HuH-7 (cell line): ENCODE measurements around the gene KIFC1.

ENCODE experiments used
- DNase-seq: peaks from one replicate; pipeline ENCODE4 v3.0.0; 2011; ENCODE audit warnings: low spot score

The KIFC1 gene

GRCh38 chr6:33425668-33426577 lies 34.3 kb downstream of the KIFC1 start:
- DNase-seq = peak; percentile 89

DNA sequence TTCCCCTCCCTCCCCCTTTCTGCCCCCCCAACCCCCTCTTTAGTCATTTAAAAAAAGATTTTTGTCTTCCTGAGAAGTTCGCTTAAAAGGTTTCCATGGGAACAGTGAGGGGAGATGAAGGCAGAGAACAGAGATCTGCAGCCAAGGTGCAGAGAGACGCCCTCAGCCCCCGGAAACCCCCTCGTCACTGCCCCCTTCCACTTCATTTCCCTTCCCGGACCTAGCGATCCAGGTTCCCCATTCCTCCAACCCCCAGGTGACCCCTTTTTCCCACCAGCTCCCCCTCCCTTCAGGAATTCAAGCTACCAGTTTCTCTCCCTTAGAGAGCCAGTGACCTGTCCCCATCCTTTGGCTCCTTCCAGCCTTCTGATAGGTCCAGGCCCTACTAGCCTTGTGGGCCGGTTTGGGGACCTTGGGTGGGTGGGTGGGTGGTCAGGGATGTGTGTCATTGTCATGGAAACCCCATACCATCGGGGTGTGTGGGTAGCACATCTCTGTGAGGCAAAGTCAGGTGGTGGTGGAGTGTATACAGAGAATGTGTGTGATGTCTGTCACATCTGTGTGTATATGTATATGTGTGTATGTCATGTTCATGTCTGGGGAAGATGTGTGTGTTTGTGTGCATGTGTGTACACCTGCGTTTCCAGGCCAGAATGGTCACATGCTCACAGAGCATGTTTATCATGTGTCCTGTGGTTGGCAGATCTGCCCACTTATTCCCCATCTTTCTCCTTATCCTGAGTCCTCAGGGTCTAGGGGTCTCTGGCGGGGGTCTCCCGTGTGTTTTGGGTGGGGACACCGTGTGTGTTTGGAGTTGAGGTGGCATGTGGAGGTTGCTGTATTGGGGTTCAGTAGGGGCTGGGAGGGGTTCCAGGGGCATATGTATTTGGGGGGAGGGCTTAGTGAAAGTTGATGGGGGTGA lies 35.2 kb downstream of the KIFC1 start:
- no peak for DNase-seq

- DNase-seq = no peak
Observed at GRCh38 chr6:33427585-33428223, 36.1 kb downstream of the KIFC1 start.

DNA sequence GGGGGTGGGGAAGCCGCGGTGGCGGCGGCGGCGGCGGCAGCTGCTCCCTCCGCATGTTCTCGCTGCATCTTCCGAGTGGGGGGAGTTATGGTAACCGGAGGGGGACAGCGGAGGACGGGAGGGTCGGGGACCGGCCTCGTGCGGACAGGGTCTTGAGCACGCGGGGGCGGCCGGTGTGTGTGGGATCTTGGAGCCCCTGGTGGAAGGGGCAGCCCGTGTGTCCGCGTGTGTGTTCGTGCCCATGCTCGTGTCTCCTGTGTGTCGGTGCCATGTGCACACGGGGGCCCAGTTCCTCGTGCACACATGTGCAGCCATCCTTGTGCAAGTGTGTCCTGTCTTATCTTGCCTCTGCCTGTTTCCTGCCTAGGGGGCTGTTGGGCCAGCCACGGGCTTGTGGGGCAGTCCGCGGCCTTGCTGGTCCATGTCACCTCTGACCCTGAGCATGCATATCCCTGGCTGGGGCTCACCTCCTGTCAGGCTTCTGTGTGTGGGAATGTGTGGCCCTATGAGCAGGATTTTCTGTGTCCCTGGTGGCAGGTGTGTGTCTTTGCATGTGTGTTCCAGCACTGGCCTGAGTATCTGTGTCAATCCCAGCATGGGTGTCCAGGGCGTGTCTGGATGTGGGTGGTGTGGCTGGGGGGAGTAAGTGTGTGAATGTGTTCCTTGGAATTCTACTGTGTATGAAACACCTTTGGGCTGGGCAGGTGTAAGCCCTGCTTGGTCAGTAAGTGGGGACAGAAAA lies 36.8 kb downstream of the KIFC1 start:
- peak; percentile 89 for DNase-seq

DNA sequence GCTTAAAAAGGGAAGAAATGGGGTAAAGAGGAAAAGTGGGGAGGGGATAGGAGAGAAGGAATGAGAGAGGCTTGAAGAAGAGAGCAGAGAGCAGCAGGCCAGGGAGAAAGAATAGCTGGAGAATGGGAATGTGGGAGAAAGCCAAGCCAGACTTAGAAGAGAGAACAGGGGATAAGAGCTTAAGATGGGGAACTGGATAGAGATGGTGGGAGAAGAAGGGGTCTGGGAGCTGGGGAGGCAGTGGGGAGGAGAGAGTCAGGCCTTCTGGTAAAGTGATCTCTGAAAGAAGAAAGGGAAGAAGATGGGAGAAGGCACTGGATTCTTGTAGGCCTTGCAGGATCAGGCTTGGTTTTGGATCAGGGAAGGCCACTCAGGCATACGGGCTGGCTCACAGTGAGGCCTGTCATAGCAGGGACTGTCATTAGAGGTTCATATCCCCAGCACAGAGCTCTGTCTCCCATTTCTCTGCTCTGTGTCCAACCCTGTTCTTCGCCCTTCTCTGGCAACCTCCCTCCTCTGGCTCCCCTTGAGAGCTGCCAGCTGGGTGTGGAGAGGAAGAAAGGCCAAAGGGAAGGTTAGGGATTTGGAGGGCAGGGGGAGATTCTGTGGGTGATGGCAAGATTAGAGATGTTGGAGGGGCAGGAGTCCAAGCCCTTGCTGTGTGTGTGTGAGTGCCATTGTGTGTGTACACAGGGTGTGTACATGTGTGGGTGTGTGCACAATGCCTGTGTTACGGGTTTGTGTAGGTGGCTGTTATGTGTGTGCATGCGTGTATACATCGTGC lies 37.5 kb downstream of the KIFC1 start:
- no peak for DNase-seq

DNA sequence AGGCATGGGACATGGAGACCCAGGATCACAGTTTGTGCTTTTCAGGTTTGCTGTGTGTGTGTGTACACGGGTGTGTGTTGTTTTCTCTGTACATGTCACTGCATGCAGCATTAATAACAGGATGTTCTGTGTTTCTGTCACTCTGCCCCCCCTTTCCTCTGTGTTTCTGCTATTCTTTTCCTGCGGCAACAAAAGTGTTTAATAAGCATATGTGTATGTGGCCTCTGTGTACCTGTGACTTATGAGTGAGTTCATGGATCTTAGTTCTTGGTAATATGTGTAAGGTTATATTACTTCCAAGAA lies 38.1 kb downstream of the KIFC1 start:
- DNase-seq = no peak

DNA sequence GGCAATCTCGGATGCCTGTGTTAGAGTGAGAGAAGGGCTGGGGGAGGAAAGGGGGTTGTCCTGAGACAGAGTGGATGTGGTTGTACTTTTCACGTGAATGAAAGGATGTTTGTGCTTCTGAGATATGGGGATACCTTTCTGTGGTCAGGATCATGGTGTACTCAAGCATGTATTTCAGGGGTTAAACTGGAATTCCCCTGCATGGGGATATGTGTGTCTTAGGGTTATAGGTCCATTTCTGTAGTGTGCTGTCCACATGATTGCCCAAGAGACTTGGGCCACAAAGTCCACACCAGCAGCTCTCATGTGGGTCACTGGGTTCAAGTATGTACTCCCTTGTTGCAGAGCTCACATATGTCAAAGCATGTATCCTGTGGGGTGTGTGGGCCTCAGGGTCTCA lies 38.7 kb downstream of the KIFC1 start:
- DNase-seq = no peak

- no peak for DNase-seq
Observed at GRCh38 chr6:33430991-33431879, 39.6 kb downstream of the KIFC1 start.

DNA sequence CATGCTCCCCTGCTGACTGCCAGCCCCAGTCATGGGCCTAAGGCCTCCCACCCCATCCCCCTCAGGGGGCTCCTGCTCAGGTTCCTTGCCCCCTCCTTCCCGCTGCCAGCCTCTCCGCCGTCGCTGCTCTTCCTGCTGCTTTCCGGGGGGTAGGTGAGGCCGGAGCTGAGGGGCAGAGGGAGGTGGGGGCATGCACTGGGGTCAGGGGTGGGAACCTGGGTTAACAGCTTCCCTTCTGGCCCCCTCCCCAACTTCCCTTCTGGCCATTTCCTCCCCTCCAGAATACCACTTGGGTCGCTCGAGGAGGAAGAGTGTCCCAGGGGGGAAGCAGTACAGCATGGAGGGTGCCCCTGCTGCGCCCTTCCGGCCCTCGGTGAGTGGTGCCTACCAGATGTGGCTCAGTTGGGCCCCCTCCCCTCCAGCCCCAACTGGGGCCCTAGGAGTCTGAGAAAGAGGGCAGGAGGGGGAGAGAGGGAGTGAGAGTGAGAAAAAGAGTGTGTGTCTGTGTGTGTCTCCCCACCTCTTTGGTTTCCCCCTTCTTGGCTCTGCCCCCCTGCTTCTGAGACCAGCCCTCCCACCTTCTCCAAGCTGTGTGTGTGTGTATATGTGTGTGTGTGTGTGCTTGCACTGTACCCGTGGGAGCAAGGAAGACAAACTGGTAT lies 40.4 kb downstream of the KIFC1 start:
- no peak for DNase-seq

DNA sequence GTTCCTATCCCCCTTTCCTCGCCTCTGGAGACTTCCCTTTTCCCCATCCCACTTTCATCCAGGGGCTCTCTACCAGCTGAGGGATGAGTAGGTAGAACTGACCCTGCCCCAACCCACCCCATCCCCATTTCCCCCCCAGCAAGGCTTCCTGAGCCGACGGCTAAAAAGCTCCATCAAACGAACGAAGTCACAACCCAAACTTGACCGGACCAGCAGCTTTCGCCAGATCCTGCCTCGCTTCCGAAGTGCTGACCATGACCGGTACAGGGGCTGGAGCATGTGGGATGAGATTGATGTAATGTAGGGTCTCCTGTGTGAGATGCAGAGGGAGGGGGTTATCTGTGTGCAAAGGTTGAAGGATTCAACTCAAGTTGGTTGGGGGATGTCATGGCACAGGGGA lies 40.9 kb downstream of the KIFC1 start:
- DNase-seq = no peak

- DNase-seq = no peak
Observed at GRCh38 chr6:33433001-33433543, 41.4 kb downstream of the KIFC1 start.

- no peak for DNase-seq
Observed at GRCh38 chr6:33433544-33434191, 42.0 kb downstream of the KIFC1 start.

DNA sequence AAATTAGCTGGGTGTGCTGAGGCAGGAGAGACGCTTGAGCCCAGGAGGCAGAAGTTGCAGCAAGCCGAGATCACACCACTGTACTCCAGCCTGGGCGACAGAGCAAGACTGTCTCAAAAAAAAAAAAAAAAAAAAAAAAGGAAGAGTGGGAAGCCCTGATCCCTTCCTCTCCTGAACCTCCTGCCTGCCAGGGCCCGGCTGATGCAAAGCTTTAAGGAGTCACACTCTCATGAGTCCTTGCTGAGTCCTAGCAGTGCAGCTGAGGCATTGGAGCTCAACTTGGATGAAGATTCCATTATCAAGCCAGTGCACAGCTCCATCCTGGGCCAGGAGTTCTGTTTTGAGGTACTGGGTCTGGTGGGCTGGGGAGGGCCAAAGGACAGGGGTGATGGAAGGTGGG lies 43.3 kb downstream of the KIFC1 start:
- no peak for DNase-seq

DNA sequence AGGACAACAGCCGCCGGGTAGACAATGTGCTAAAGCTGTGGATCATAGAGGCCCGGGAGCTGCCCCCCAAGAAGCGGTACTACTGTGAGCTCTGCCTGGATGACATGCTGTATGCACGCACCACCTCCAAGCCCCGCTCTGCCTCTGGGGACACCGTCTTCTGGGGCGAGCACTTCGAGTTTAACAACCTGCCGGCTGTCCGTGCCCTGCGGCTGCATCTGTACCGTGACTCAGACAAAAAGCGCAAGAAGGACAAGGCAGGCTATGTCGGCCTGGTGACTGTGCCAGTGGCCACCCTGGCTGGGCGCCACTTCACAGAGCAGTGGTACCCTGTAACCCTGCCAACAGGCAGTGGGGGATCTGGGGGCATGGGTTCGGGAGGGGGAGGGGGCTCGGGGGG lies 46.0 kb downstream of the KIFC1 start:
- DNase-seq = no peak

GRCh38 chr6:33438978-33439594 lies 47.5 kb downstream of the KIFC1 start:
- DNase-seq = no peak

- DNase-seq = no peak
Observed at GRCh38 chr6:33439956-33440648, 48.5 kb downstream of the KIFC1 start.

- no peak for DNase-seq
Observed at GRCh38 chr6:33440649-33441309, 49.2 kb downstream of the KIFC1 start.
